Activated CD4-positive, alpha-beta memory T cell treated with anti-CD3 and anti-CD28 coated beads for 36 hours (primary cell): ENCODE measurements around the gene AGMAT. TPM values are rescaled to one million over a fixed set of nuclear protein-coding genes. Genes with fewer than 3 reads are reported as not detected.

ENCODE experiments used
- CTCF ChIA-PET: fragments of 350-600 bp; sonication (Branson Sonifier 250); formaldehyde crosslinking; loops from one replicate; lab custom pipeline; 2021; ENCODE audit warnings: antibody characterized with exemption, inconsistent platforms; lab: Charles Lee
- POLR2A ChIA-PET: fragments of 350-600 bp; sonication (Branson Sonifier 250); formaldehyde crosslinking; loops from one replicate; lab custom pipeline; 2021; ENCODE audit warnings: antibody characterized with exemption; lab: Charles Lee
- DNase-seq: peaks from one replicate; pipeline ENCODE4 v3.0.0-alpha.2; 2020
- H3K27ac Mint-ChIP-seq: one replicate; pipeline ENCODE4 v1.8.0; 2021; ENCODE audit warnings: mixed read lengths
- H3K27me3 Mint-ChIP-seq: one replicate; pipeline ENCODE4 v1.8.0; 2021; ENCODE audit warnings: mixed read lengths
- H3K36me3 Mint-ChIP-seq: one replicate; pipeline ENCODE4 v1.8.0; 2021; ENCODE audit warnings: mixed read lengths
- H3K4me1 Mint-ChIP-seq: one replicate; pipeline ENCODE4 v1.8.0; 2021; ENCODE audit warnings: low read depth, mixed read lengths
- H3K4me3 Mint-ChIP-seq: one replicate; pipeline ENCODE4 v1.8.0; 2021; ENCODE audit warnings: mild to moderate bottlenecking, mixed read lengths
- H3K9me3 Mint-ChIP-seq: one replicate; pipeline ENCODE4 v1.8.0; 2021; ENCODE audit warnings: mixed read lengths
- intact Hi-C: fragments of 100-400 bp; cut with micrococcal nuclease; formaldehyde crosslinking; loops from one replicate; pipeline ENCODE4 v1.15.1; 2023
- total RNA-seq, 2 experiments: library from RNA; stranded (reverse); gene quantifications; one replicate each; pipeline ENCODE4 v1.2.3, GENCODE V29; 2021

The AGMAT gene
- total RNA-seq, 2 experiments from 2014 or later, result 13.9 to 15.2 TPM

DNA sequence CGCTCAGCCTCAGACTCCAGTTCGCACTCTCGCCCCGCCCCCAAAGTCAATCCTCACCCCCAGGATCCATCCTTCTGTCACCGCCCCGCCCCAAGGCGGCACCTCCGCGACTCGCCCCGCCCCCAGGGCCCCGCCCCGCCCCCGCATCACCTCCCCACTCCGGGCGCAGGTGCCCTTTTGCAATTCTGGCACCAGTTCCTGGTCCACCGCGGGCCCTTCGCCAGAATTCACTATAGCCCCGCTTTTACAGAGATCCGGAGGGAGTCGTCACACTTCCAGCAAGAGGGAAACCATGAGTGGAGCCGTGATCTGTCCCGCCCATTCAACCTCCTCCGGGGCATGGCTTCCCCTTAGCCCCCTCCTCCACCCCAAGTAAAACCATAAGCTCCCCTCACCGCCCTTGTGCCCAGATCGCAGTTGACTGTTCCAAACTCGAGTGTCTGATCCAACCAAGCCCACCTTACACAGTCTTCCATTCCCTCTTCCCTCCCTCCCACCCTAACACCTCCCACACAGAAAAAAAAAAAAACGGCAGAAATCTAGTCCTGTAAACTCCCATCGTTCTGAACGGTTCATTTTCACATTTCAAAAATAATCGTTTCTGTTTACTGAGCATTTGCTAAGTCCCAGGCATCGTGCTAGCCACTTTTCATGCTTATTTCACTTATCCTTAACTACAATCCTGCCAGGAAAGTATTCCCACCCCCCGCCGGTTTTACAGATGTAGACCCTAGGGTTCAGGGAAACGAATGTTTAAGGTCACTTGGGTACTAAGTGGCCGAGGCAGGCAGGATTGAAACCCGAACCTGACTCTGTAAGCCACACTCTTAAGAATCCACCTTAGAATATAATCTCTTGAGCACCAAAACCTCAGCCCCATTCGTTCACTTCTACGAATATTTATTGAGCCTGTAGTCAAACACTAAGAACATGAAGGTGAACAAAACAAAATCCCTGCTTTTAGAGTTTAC is 59.5 kb downstream of the AGMAT start:
- Mint-ChIP-seq H3K27ac (peak overlapping the region; percentile 99), H3K4me1 (peaks cover 45% of the 10 kb centered on the region), H3K27me3 (no peaks in the 10 kb centered on the region), H3K4me3 (peak overlapping the region; percentile 89), H3K36me3 (no peaks in the 10 kb centered on the region), H3K9me3 (no peaks in the 10 kb centered on the region)
- DNase-seq, result peak; percentile 16
- CTCF ChIA-PET, result no interaction called here
- POLR2A ChIA-PET, result no interaction called here
- intact Hi-C loops, result loop anchor here (1.0 to 10.0 kb wide), 12 partner anchors 53 to 1793 kb away; partner anchors contain the start of genes ARHGEF19, DDI2, EFHD2 and PLEKHM2

DNA sequence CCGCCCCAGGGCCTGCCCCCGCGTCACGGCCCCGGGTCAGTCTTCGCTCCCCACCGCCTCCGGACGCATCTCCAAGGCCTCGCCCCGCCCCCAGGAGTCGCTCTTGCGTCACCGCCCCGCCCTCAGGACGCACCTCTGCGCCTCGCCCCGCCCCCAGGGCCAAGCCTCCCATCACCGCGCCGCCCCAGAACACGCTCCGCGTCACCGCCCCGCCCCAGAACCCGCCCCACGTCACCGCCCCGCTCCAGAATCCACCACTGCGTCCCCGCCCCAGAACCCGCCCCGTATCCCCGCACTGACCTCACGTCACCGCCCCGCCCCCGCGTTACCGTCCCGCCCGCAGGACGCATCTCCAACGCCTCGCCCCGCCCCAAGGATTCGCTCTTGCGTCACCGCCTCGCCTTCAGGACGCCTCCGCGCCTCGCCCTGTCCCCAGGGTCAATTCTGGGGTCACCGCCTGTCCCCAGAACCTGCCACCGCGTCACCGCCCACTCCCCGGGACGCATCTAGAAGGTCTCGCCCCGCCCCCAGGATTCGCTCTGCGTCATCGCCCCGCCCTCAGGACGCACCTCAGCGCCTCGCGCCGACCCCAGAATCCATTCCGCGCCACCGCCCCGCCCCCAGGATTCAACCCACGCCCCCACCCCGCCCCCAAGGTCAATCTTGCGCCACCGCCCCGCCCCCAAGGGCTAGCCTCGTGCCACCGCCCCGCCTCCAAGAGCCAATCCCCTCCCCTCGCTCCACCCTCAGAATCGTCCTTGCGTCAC is 60.4 kb downstream of the AGMAT start:
- H3K27me3 Mint-ChIP-seq, result no peaks in the 10 kb centered on the region
- peak overlapping the region; percentile 99 for H3K27ac Mint-ChIP-seq
- CTCF ChIA-PET, result no interaction called here
- H3K9me3 Mint-ChIP-seq, result no peaks in the 10 kb centered on the region
- peak overlapping the region; percentile 89 for H3K4me3 Mint-ChIP-seq
- DNase-seq, result peak; percentile 100
- intact Hi-C loops, result loop anchor here (2.0 to 10.0 kb wide), 7 partner anchors 108 to 1792 kb away; partner anchors contain the start of genes ARHGEF19, EFHD2 and PLEKHM2
- no peaks in the 10 kb centered on the region for H3K36me3 Mint-ChIP-seq
- POLR2A ChIA-PET, result no interaction called here
- H3K4me1 Mint-ChIP-seq, result peaks cover 43% of the 10 kb centered on the region

DNA sequence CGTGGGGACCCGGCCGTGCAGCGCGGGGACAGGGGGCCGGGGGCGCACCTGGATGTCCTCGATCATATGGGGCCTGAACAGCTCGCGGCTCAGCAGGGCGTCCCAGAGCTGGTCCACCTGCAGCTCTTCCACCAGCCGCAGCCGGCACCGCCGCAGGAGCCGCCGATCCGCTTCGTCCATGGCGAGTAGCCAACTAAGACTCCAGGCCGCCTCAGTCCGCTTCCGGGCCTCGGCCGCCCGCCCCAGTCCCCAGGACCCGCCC is 60.9 kb downstream of the AGMAT start, which contains the start of gene CASP9:
Gene CASP9 (minus strand): TSS at position 195 of the 262 bp plus-strand sequence. CDS start 15 bp downstream, at position 180.
- H3K36me3 Mint-ChIP-seq, result no peaks in the 10 kb centered on the region
- peak within 1 kb of the TSS; percentile 89 for H3K4me3 Mint-ChIP-seq
- H3K4me1 Mint-ChIP-seq, result peaks cover 43% of the 10 kb centered on the region
- peak within 1 kb of the TSS; percentile 99 for H3K27ac Mint-ChIP-seq
- no peak for DNase-seq
- intact Hi-C loops, result loop anchor here (2.0 to 10.0 kb wide), 4 partner anchors 107 to 1381 kb away; partner anchors contain the start of genes ARHGEF19 and EFHD2
- ChIA-PET CTCF (no interaction called here), POLR2A (no interaction called here)
- H3K9me3 Mint-ChIP-seq, result no peaks in the 10 kb centered on the region
- H3K27me3 Mint-ChIP-seq, result no peaks in the 10 kb centered on the region

DNA sequence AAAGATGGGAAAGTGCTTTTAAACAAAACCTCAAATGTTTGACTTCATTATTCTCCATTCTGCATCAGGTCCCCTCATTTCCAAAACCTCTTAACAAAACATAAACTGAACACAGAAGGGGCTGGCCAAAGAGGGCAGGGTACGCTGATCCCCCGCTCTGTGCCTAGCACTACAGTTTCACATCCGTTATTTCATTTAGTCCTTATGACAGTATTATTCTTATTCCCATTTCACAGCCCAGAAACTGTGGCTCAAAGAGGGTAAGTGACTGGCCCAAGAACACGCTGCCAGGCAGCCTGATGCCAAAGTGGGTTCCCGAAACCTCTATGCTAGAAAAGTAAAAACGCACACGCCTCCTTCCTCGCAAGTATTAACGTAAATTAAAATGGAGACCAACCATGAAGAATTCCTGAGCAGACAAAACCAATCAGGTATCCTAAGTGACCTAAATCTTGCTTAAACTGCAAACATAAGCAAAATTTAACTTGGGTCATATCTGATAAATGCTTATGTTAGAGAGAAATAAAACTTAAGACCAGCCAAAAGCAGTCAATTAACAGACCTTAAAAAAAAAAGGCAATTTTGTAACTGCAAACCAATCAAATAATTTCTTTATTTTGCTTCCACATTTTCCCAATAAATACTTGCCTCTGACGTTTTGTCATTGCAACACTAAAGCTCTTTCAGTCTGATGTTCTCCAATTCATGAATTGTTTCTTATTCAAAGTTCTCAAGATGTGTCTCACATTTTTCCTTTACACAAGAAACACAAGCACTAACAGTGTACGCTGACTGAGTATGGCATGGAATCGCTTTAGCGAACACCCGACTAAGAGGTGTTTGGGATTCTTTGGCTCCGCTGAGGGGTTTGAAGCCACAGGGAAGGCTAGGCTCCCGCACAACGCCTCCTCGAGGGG is 61.5 kb downstream of the AGMAT start:
- ChIA-PET CTCF (no interaction called here), POLR2A (no interaction called here)
- H3K36me3 Mint-ChIP-seq, result no peaks in the 10 kb centered on the region
- intact Hi-C loops, result loop anchor here (2.0 to 10.0 kb wide), 4 partner anchors 107 to 1381 kb away; partner anchors contain the start of genes ARHGEF19 and EFHD2
- no peaks in the 10 kb centered on the region for H3K27me3 Mint-ChIP-seq
- no peak for DNase-seq
- peaks cover 41% of the 10 kb centered on the region for H3K4me1 Mint-ChIP-seq
- H3K4me3 Mint-ChIP-seq, result peak overlapping the region; percentile 89
- H3K9me3 Mint-ChIP-seq, result no peaks in the 10 kb centered on the region
- peak overlapping the region; percentile 99 for H3K27ac Mint-ChIP-seq

DNA sequence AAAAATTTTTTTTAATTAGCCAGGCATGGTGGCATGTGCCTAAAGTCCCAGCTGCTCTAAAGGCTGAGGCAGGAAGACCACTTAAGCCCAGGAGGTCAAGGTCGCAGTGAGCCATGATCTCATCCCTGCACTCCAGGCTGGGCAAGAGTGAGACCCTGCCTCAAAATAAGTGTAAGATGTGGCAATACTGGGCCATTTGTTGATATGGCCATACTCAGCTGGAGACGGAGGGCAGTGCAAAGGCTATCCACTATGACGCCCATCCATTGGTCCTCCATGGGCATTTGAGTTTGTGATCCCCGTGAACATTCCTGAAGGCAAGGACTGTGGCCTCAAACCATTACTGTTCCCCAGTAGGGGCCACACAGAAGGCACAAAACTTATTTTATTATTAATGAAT is 62.3 kb downstream of the AGMAT start:
- Mint-ChIP-seq H3K27me3 (no peaks in the 10 kb centered on the region), H3K4me3 (peak overlapping the region; percentile 18), H3K9me3 (no peaks in the 10 kb centered on the region), H3K36me3 (no peaks in the 10 kb centered on the region), H3K27ac (no peak overlapping the region), H3K4me1 (peaks cover 34% of the 10 kb centered on the region)
- intact Hi-C loops, result loop anchor here (10.0 kb wide), 2 partner anchors 692 to 1382 kb away; partner anchors contain the start of gene ARHGEF19
- POLR2A ChIA-PET, result no interaction called here
- DNase-seq, result no peak
- CTCF ChIA-PET, result no interaction called here

Other genes starting within 250 kb of the AGMAT start
- 10 to 100 TPM; 60.4 to 61.3 TPM for gene EFHD2, start 175.2 kb downstream of the AGMAT start, total RNA-seq
- gene CTRC, start 146.6 kb downstream of the AGMAT start, total RNA-seq, result under 1 TPM in 1 of 2 experiments, not detected in 1; 0.31 TPM
- gene CELA2A, start 128.3 kb downstream of the AGMAT start, total RNA-seq, result not detected
- gene CELA2B, start 108.9 kb downstream of the AGMAT start, total RNA-seq, result not detected
- gene CASP9, start 60.8 kb downstream of the AGMAT start, total RNA-seq, result 10 to 100 TPM; 10.5 to 11.5 TPM
- gene DNAJC16, start 58.2 kb downstream of the AGMAT start, total RNA-seq, result 10 to 100 TPM; 10.0 to 10.4 TPM
- gene DDI2, start 32.4 kb upstream of the AGMAT start, total RNA-seq, result 10 to 100 TPM; 26.3 to 28.2 TPM
- gene PLEKHM2, start 99.3 kb upstream of the AGMAT start, total RNA-seq, result 10 to 100 TPM; 46.5 to 48.1 TPM
- 1 to 10 TPM in 1 of 2 experiments, under 1 TPM in 1; 0.92 to 1.5 TPM for gene SLC25A34, start 151.2 kb upstream of the AGMAT start, total RNA-seq
- not detected for gene TMEM82, start 157.4 kb upstream of the AGMAT start, total RNA-seq
- gene FBLIM1, start 173.7 kb upstream of the AGMAT start, total RNA-seq, result under 1 TPM in 1 of 2 experiments, not detected in 1; 0.05 TPM
- 1 to 10 TPM; 2.0 to 2.5 TPM for gene UQCRHL, start 222.6 kb upstream of the AGMAT start, total RNA-seq